Measurements from ENCODE around the gene UNC13C.

Gene UNC13C

DNA sequence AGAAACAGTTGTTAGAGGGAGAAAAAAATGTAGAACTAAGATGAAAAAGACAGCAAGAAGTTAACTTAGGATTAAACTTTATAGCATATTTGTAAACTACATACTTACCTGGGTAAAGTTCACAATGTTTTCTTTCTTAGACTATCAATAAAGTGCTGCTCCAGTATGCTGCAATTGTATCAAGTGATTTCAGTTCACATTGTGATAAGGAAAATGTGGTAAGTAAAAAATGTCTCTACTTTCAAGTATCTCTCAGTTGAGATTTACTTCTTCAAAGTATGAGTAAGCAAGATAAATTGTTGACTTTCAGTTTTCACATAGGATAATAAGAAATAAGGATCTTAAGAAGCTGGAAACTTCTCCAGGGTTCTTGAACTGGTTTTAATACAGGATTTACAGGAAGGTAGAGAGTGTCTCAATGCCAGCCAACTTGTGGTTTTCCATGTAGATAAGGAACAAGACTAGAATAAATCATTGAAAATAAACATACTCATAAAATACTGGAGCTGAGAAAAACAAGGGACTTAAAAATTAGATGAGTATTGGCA is 528.8 kb downstream of the UNC13C start:
- FAIRE-seq, result no peak

DNA sequence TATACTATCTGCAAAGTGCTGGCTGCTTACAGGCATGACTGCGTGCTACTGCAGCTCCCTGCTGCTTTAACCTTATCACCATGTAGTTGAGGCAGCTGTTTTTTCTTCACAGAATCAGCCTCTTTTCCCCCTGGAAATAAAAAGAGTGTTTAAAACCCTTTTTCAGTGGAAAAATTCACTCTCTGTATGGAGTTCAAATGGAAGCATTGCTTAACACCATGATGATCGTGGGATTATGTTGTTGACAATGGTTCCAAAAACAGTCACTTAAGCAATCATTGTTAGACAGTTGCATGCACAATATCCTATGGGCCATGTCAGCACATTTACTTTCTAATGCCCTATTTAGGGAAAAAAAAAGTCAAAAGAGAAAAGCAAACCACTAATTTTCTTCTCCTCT is 536.4 kb downstream of the UNC13C start:
- FAIRE-seq, result no peak

DNA sequence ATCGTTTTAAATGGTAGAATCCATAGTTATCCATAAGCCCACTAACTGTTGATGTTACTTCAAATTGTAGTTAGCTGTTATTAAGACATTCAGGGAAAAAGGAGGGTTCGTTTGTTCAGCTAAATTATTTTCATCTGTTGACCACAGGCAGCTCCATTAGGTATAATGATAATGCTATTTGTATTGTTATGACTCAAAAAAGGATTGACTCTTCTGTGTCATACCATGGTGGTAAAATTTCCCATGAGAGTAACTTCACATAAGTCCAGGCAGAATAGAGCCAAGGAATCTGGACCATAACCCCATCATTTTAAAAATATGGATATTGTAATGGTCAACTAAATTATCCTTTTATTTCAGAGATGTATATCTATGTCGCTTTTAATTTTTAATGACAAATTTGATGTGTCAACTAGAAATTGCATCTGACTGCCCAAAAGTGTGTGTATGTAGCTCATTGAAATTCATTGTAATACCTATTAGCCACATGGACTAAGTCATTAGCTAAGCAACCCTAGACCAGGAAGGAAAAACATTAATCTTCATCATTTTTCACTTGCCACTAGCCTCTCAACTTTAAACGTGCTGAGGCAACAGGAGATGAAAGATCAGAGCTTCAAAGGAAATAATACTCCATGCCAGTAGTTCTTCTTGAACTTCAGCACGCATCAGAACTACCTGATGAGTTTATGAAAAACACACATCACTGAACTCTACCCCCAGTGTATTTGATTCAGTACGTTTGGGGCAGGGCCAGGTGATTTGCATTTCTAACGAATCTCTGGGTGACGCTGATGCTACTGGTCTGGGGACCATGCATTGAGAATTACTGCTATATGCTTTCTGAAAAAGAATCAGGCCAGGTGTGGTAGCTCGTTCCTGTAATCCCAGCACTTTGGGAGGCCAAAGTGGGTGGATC is 537.7 kb downstream of the UNC13C start:
- no peak for FAIRE-seq

DNA sequence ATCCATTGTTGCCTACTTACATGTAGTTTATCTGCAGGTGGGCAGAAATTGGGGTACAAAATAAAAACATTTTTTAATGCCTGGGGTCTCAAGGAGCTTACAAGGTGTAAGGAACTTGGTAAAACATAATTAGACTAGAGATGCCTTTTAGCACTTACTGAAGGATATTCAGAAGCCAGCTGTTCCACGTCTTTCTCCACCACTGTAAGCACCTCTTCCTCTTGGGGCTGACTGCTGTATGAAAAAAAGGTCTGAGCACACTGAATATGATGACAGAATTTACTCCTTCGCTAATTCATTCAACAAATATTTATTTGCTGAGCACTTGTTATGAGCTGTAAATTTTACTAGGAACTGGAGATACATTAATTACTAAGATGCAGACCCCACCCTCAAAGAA is 539.1 kb downstream of the UNC13C start:
- FAIRE-seq, result no peak

DNA sequence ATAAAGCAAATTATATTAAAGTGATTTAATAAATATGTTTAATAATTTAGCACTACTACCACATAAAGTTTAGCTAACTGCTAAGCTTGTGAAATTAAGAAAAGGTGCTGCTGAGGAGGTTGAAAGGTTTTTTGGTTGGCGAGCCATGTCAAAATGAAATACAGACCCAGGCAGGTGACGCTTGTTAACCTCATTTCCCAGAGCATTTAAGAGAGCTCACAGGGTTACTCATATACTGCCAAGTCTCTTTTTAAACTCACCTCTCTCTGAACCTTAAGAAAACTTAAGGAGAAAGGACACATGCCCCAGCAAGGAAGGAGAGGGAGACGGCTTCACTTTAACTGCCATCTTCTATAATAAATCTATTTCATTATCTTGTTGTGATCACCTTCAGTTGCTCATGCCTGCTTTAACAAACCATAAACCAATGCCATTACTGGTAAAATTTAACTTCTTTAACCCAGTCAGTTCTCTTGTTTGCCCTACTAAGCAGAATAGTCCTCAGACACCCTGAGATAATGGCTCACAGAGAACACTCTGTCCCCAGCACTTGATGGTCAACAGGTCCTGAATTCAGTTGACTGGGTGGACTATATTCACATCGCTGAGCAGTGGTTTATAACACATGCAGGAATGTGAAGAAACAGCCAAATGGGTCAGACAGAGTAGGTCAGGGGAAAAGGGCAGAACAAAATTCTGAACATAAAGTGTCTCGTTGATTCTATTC is 540.1 kb downstream of the UNC13C start:
- FAIRE-seq, result no peak

DNA sequence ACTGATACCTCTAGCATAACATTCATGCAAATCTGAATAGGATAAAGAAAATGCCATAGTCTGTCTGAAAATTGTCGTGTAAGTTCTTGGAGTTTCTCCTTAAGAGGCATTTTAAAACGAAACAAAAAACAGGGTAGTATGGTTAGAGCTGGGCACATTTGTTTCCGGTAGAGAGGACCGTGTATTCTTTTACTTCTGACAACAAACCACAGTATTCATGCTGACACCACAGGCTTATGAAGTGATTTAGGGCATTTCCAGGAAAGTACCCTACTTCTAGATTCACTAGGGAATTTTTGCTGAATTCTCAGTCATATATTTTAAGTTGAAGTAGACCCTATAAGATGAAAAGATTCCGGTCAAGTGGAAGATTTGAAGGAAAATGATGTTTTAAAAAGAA is 541.3 kb downstream of the UNC13C start:
- no peak for FAIRE-seq

DNA sequence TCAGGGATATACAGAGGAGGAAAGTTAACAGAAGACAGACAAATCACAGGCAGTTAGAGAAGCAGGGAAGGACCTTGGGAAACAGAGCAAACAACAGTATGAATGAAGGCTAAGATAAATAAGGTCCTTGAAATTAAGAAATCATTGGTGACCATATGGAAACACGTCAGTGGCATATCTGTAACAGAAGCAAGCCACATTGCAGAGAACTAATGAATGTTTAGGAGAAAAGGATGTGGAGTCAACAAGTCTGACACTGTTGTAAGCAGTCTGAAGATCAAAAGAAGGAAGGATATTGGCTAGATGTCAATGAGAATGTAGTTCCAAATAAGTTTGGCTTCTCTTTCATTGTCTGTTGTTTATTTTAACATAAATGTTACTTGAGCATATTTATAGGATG is 542.4 kb downstream of the UNC13C start:
- no peak for FAIRE-seq

DNA sequence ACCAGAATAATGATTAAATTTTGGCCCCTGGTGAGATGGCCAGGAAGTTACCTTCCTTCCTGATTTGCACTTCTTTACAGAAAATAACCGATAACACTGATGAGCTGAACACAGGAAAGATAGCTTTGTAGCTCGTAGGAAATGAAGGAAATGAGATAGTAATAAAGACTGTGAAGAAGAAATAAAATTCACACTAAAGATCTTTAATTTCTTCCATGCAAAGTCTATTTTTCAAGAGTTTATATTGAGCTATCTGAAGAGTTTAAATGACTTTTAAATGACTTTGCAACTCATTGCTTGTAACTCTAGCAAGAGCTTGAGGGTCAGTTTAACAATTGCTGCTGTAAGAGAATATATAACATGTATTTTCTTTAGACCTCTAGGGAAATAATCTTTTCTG is 543.0 kb downstream of the UNC13C start:
- no peak for FAIRE-seq

DNA sequence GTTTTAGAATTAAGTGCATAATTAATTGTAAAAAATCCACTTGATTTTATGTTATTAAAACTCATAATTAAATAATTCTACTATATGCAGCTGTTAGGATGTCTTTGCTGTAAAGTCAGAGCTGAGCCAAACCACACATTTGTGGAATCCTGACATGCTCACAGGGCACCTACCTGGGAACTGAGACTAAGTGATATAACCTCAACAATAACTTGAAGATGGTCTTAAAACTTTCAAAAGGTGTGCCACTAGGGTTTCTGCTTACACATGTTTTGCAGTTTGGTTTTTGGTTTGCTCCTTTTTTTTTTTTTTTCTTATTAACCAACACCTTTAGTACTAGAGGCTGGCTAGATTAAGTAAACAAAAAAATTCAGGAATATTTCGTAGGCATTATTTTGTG is 549.8 kb downstream of the UNC13C start:
- FAIRE-seq, result no peak

DNA sequence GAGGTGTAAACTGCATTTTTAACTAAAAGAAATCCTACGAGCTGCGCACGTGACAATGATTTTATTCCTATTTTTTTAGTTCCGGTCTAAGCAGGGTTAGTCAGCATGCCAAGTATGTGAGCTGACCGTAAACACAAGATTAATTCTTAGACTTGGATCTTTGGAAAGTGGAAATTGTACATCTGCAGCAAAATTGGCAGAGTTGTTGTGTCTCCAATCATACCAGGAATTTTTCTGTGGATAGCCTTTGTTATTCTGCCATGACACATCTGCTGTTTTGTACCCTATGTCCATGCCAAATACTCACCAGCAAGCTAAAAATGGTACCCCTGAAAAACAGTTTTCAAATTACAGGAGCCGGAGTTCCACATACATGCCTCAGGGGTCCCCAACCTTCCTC is 562.5 kb downstream of the UNC13C start:
- FAIRE-seq, result no peak

DNA sequence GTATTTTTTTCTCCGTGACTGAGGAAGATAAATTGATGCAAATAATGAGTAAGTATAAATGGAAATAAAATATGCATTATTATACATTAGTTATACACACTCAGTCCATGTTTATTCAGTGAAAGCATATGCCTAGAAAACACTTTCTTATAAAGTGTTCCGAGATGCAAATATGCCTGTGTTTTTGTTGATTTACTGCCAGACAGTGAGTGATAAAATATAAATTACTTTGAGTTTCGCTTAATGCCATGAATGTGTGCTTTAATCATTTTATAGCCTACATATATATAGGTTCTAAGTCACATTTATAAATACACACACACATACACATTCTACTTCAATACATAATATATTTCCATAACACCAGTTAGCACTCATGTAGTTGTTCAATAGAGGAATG is 569.2 kb downstream of the UNC13C start:
- no peak for FAIRE-seq

DNA sequence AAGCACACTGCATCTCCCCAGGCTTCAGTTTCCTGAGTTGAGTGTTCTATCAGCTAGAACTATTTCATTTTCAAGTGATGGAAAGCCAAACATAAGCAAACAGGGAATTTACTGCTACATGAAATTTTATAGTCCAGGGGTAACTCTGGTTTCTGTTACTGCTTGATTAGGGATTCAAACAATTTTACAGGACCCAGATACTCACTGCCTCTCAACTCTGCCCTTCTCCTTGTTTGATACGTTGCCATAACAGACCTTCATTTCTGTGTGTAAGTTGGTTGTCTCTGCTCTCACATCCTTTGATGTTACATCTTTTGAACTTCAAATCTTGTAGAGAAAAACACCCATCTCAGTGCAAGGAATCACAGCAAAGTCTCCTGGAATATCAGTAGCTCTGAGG is 572.7 kb downstream of the UNC13C start:
- FAIRE-seq, result no peak

DNA sequence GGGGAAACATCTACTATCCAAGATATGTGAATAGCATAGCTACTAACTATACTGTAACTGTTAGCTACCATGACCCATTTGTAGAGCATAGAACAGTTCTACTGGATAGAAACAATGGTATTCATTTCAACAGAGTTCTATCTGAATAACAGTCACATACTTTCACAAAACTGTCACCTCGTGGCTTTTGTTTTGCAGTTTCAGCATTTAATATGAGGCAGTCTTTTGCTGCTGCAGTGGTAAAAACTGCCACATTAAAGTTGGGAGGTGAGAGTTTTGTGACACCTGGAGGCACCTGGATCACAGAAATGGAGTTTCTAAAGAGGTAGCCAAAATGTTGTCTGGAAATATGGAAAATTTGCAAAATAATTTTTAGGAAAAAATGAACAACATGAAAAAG is 578.0 kb downstream of the UNC13C start:
- no peak for FAIRE-seq

DNA sequence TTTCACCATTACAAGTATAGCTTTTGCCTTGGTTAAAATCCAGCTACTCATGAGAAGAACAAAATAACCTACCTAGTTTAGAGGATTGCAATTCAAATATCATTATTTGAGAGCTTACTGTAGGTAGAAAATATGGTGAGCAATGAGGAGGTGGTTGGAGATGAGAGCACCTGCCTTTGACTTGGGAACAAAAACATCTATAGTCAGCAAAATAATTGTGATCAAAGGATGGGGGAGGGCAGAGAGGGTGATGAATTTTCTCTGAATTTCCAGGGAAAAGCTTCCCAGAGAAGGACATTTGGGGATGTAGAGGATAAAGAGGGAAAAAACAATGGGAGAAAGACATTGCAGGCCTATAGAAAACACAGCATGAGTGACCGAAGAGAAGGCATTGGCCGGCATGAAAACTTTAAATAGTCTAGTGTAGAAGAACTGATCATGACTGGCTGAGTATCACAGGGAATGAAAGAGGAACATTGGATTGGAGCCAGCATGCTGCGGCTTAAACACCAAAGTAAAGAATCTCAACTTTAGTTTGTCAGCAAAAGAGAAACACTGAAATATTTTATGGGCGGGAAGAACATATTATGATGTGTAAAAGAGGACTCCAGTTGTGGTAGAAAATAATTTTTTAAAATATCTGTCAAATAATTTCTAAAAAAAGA is 581.3 kb downstream of the UNC13C start:
- no peak for FAIRE-seq

DNA sequence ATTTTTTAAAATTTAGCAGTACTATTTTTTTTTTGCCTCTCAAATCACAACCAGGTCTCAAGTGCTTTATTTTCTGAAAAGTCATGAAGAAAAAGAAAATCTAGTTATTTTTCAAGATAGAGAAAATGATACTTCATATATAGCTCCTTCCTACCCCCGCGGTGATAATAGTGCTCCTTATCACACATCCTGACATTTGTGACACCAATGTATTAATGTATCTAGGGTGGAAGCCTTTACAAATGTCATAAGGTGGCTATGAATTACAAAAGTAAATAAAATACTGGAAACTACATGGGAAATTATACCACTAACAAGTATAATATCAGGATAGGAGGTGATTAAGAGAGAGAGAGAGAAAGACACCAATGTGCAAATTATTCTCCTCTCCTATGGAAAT is 582.2 kb downstream of the UNC13C start:
- FAIRE-seq, result no peak

DNA sequence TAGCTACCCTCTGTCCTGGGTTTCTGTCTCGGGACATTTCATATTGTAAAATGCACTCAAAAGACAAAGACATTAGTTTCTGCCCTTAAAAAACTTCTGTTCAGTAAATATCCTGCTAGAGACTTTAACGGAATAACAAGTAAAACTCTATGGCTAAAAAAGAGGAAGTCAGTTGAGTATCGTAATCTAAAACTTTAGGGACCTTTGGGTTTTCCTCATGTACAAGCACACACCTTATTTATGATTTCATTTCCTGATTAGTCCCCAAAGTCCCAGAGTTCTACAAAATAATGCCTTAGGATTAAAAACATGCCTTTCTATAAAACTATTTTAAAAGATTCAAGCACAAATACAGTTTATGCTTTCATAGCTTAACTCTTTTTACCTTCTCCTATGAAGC is 585.9 kb downstream of the UNC13C start:
- no peak for FAIRE-seq

DNA sequence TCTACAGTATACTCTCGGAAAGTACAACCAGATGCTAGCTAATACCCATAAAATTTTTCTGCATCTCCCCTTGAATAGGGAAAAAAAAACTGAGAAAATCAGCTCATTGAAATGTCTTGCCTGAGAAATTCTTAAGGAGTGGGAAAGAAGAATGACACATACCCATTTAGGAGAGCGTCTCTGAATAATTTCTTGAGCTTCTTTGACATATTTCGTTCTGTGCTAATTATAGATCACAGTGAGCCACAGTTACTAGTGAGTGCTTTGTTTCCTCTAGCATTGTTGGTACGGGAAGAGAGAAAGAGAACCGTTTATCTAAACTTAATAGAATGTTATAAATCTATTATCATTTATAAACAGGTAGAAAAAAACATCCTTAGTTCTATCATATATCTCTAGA is 588.4 kb downstream of the UNC13C start:
- FAIRE-seq, result no peak

DNA sequence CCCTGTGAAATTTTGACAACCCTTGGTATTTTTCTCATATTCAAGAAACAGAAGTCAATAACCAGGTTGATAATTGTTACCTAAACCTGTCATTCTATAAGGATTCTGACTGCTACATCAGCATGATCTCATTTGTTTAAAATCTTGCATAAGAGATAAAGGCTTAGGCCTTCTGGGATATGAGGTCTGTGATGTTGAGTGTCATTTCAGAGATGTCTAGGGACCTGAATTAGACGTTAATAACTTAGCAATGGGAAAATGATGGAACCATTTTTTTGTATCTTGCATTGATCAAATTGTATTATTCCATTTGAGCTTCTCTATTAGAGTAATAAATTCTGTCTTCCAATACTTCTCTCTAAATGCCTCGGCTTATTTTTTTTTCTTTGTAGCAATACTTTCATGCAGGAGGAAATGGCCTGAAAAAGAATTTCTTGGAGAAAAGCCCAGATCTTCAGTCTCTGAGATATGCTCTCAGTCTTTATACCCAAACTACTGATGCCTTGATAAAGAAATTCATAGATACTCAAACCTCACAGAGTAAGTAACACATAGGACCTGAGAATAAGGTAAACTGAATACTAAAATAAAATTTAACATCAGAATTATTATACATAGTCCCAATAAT is 589.3 kb downstream of the UNC13C start:
- no peak for FAIRE-seq

DNA sequence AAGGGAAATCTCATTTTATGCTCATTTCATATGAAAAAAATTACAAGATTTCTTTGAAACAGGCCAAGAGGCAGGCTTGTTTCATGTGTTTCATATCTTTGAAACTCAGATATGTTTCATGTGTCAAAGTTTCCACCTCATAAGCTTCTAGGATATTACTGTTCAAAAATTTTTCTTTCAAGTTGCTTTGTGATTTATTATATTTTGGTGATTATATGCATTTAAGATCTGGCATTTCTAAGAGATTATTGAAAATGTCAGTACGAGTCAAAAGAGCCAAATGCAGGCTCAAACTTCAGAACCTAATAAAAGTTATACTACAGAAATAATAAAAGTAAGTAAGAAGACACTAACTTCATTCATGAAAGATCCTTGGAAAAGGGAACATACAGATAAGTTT is 590.1 kb downstream of the UNC13C start:
- no peak for FAIRE-seq

DNA sequence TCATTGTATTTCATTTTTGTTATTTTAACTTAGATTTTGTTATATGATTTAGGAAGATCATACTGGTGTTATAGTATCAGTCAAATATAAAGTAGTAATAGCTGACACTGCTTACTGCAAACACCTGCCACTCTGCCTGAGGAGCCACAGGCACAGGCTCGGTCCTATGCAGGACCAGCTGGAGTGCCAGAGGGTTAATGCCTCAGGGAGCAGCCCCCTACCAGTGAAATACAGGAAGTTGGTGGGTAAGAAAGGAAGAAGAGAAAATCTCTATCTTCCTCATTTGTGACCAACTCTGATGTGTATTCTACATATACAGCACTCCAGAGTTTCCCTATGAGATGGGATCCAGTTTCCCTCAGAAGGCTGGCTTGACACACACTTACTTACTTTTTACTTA is 593.3 kb downstream of the UNC13C start:
- no peak for FAIRE-seq

DNA sequence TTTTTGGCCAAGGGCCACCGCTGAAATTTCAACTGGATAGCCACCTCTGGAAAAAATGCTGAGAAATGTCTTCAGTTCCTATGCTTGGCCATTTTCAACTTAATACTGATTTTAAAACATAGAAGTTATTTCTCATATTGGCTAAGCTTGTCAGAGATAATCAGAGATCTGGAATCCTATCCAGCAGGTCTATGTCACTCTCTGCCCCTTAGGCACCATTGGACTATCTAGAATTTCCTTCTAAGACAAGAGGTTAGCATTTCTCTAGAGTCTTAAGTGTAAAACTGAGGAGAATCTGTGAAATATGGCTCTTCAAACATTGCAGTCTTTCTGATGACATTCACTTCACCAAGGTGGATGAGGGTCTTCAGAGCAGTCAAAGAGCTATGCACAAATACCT is 597.3 kb downstream of the UNC13C start:
- FAIRE-seq, result no peak

DNA sequence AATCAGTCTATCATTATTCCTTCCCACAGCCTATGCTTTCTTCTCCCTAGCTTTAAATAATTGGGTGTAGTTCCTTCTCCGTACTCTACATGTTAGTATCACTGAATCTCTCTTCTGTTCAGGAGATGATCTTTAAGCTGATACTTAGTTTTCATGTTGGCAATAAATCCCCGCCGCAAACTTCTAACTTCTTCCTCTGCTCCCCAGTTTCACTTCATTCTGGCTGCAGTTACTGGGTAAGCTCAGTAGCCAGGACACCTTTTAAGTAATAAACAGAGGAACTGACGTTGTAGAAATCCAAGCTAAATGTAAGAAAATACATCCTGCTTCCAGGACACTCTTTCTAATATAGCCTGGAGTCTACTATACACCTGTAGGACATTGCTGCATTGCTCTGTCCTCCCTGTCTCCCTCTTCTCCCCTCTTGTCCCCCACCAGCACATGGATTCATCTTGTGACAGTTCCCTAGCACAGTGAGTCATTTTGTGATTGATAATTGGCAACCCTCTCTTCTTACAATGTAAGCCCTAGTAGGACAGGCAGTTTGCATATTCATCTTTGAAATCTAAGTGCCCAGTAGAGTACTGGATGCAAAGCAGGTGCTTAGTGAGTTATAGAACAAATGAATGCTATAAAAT is 598.2 kb downstream of the UNC13C start:
- no peak for FAIRE-seq

Data from A204.1 (cell line).